Activated T-cell treated with anti-CD3 and anti-CD28 coated beads for 4 hours (primary cell): ENCODE results near the gene SPANXN3.
"Not testable (repeated sequence)": the region's sequence is repeated elsewhere in the genome, so short reads cannot be mapped to it uniquely, and the experiment has no call there.

ENCODE experiments used
- DNase-seq: peaks from one replicate; pipeline ENCODE4 v3.0.0-alpha.2; 2020

The SPANXN3 gene

GRCh38 chrX:143517375-143517774 is at the start of gene SPANXN3:
SPANXN3 (minus strand) TSS chrX:143517475; CDS start chrX:143517391, 84 bp downstream.
- not testable (repeated sequence) for DNase-seq

- no peak for DNase-seq
Observed at GRCh38 chrX:143536176-143536575, 18.9 kb upstream of the SPANXN3 start.

- not testable (repeated sequence) for DNase-seq
Observed at GRCh38 chrX:143502196-143502595, 15.1 kb downstream of the SPANXN3 start.

- no peak for DNase-seq
Observed at GRCh38 chrX:143500751-143501150, 16.5 kb downstream of the SPANXN3 start.

GRCh38 chrX:143486105-143486504 is 31.2 kb downstream of the SPANXN3 start:
- DNase-seq: no peak

- DNase-seq: no peak
Observed at GRCh38 chrX:143476751-143477150, 40.5 kb downstream of the SPANXN3 start.

- no peak for DNase-seq
Observed at GRCh38 chrX:143472347-143472938, 44.8 kb downstream of the SPANXN3 start.

- no peak for DNase-seq
Observed at GRCh38 chrX:143466130-143466529, 51.1 kb downstream of the SPANXN3 start.

- no peak for DNase-seq
Observed at GRCh38 chrX:143462696-143463095, 54.6 kb downstream of the SPANXN3 start.

GRCh38 chrX:143461606-143462005 is 55.7 kb downstream of the SPANXN3 start:
- DNase-seq: no peak
